GM10248 (cell line): Measurements from ENCODE around the gene CDKAL1.
"Not testable (repeated sequence)": the region's sequence is repeated elsewhere in the genome, so short reads cannot be mapped to it uniquely, and the experiment has no call there.

ENCODE experiments used
- CTCF ChIA-PET: fragments of 300-600 bp; sonication (Branson Sonifier 250); formaldehyde crosslinking; extraction: SDS; loops from one replicate; lab custom pipeline; 2021; ENCODE audit warnings: antibody characterized with exemption; lab: Yijun Ruan, JAX
- POLR2A ChIA-PET: fragments of 350-650 bp; sonication (Branson Sonifier 250); formaldehyde crosslinking; extraction: SDS; loops from one replicate; lab custom pipeline; 2020; ENCODE audit warnings: antibody characterized with exemption; lab: Yijun Ruan, JAX
- DNase-seq: peaks from one replicate; pipeline ENCODE4 v3.0.0; 2012; ENCODE audit errors: extremely low spot score
- CTCF ChIP-seq: IDR thresholded peaks from 2 replicates; pipeline ENCODE4 v1.5.1; 2012; ENCODE audit warnings: mild to moderate bottlenecking, low read depth; ENCODE audit errors: extremely low read depth, missing control alignments, control extremely low read depth

The CDKAL1 gene

GRCh38 chr6:21050935-21051334, 516.7 kb downstream of the CDKAL1 start:
- no peak for TF ChIP-seq CTCF
- POLR2A ChIA-PET: no interaction called here
- DNase-seq: no peak
- CTCF ChIA-PET: interaction anchor here (0.9 kb wide), 1 partner anchor 13 kb away, joined by 4 read pairs; no protein-coding TSS in a partner anchor

- TF ChIP-seq CTCF: no peak
- CTCF ChIA-PET: interaction anchor here (0.9 kb wide), 1 partner anchor 14 kb away, joined by 4 read pairs; no protein-coding TSS in a partner anchor
- POLR2A ChIA-PET: no interaction called here
- no peak for DNase-seq
Observed at GRCh38 chr6:21051777-21052176, 517.5 kb downstream of the CDKAL1 start.

- no peak for DNase-seq
- TF ChIP-seq CTCF: no peak
- ChIA-PET POLR2A (no interaction called here), CTCF (interaction anchor here (0.6 to 1.1 kb wide), 2 partner anchors 10 to 13 kb away, joined by 3 read pairs; no protein-coding TSS in a partner anchor)
Observed at GRCh38 chr6:21053612-21054011, 519.4 kb downstream of the CDKAL1 start.

GRCh38 chr6:21055480-21055879, 521.2 kb downstream of the CDKAL1 start:
- DNase-seq, CTCF ChIA-PET, POLR2A ChIA-PET: not testable (repeated sequence)

- TF ChIP-seq CTCF: no peak
- POLR2A ChIA-PET: no interaction called here
- CTCF ChIA-PET: no interaction called here
- DNase-seq: no peak
Observed at GRCh38 chr6:21061892-21062291, 527.6 kb downstream of the CDKAL1 start.

GRCh38 chr6:21064756-21065340, 530.6 kb downstream of the CDKAL1 start:
- ChIA-PET CTCF (interaction anchor here (1.4 kb wide), 1 partner anchor 25 kb away, joined by 3 read pairs; no protein-coding TSS in a partner anchor), POLR2A (no interaction called here)
- no peak for TF ChIP-seq CTCF
- no peak for DNase-seq

- CTCF ChIA-PET: interaction anchor here (1.2 to 2.8 kb wide), 4 partner anchors 10 to 20 kb away, joined by 3 to 9 read pairs (median 3); no protein-coding TSS in a partner anchor
- POLR2A ChIA-PET: no interaction called here
Observed at GRCh38 chr6:21067521-21067920, 533.3 kb downstream of the CDKAL1 start.

More at GRCh38 chr6:21067521-21067920, 533.3 kb downstream of the CDKAL1 start:
- TF ChIP-seq CTCF: no peak
- DNase-seq: no peak
